ENCODE results near the gene PDE12.

DNA sequence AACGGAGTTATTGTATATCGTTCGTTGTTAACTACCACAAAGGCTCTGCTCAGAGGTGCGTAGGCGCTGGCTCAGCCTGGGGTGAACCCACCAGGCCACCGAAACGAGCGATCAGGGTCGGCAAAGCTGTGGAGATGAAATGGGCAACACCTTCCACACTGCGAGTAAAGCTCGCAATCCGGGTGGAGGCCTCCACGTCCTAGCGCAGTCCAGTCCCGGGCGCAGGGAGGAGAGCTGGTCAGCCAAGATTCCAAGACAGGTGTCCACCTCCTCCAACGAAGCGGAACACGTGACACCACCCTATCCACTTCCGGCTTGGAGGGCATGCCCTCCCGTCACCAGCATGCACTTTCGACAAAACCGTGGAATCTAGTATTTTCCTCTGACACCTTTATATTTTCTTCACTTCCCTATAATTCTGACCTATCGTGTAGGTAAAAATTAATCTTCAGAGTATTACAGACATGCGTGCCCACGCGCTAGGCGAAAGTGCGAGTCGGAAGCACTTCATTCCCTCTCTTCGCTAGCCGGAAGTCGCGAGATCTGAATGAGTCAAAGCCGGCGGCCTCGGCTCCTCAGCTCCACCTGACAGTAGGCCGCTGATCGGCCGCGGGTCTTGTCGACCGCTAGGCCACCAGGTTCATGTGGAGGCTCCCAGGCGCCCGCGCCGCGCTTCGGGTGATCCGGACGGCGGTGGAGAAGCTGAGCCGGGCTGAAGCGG is at the start of gene PDE12:
- TF ChIP-seq, protein P1, sequence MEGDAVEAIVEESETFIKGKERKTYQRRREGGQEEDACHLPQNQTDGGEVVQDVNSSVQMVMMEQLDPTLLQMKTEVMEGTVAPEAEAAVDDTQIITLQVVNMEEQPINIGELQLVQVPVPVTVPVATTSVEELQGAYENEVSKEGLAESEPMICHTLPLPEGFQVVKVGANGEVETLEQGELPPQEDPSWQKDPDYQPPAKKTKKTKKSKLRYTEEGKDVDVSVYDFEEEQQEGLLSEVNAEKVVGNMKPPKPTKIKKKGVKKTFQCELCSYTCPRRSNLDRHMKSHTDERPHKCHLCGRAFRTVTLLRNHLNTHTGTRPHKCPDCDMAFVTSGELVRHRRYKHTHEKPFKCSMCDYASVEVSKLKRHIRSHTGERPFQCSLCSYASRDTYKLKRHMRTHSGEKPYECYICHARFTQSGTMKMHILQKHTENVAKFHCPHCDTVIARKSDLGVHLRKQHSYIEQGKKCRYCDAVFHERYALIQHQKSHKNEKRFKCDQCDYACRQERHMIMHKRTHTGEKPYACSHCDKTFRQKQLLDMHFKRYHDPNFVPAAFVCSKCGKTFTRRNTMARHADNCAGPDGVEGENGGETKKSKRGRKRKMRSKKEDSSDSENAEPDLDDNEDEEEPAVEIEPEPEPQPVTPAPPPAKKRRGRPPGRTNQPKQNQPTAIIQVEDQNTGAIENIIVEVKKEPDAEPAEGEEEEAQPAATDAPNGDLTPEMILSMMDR (IDR thresholded peaks at IDR 0.05), result peak in 1 of 3 donors; percentile 8
- peak; percentile 60 for TF ChIP-seq POLR2A (IDR thresholded peaks at IDR 0.05)
- TF ChIP-seq EP300 (IDR thresholded peaks at IDR 0.05), result peak; percentile 57

Measured in ovary (tissue), 3 donors.